ENCODE data around the gene PDK3. TPM values are rescaled to one million over a fixed set of nuclear protein-coding genes. Genes with fewer than 3 reads are reported as not detected.
A peak's percentile ranks its signal among the peaks of the same experiment; 100 is the strongest.

Gene PDK3
- total and polyA plus RNA-seq, 7 donors = 3.6 to 63.2 (median 47.6) TPM

- intact Hi-C loops (cut with DNase I) = loop anchor here (5.0 kb wide), 1 partner anchor 241 kb away; no protein-coding TSS in a partner anchor
- H3K36me3 ChIP-seq = no peaks in the 10 kb centered on the region
- no peaks in the 10 kb centered on the region for H3K9me3 ChIP-seq
- TF ChIP-seq EP300 (IDR thresholded peaks at IDR 0.05) (no peak), POLR2AphosphoS5 (IDR thresholded peaks at IDR 0.05) (no peak), CTCF (IDR thresholded peaks at IDR 0.05) (peak; percentile 34 to 45 (median 38)), POLR2A (IDR thresholded peaks at IDR 0.05) (no peak)
- H3K27ac ChIP-seq = peak overlapping the region; percentile 34 to 65 (median 60)
- no peak overlapping the region for H3K4me3 ChIP-seq
- no peaks in the 10 kb centered on the region for H3K27me3 ChIP-seq
- DNase-seq = peak; percentile 74
- WGBS, 2 donors = 69 to 74% methylated on average over 5 of the region's 5 CpGs
- peaks cover 0 to 37% (median 15%) of the 10 kb centered on the region in 4 donors for H3K4me1 ChIP-seq
Observed at GRCh38 chrX:24498181-24498580, 33.1 kb downstream of the PDK3 start.

- 33 to 36% methylated on average over 2 of the region's 2 CpGs for WGBS, 2 donors
- intact Hi-C loops (cut with DNase I) = loop anchor here (5.0 kb wide), 1 partner anchor 242 kb away; no protein-coding TSS in a partner anchor
- no peak for TF ChIP-seq EP300 (IDR thresholded peaks at IDR 0.05)
- no peak for TF ChIP-seq POLR2AphosphoS5 (IDR thresholded peaks at IDR 0.05)
- TF ChIP-seq POLR2A (IDR thresholded peaks at IDR 0.05) = no peak
- peak in 3 of 4 experiments; percentile 33 to 53 (median 44) for TF ChIP-seq CTCF (IDR thresholded peaks at IDR 0.05)
- H3K9me3 ChIP-seq = no peaks in the 10 kb centered on the region
- no peak overlapping the region for H3K4me3 ChIP-seq
- no peaks in the 10 kb centered on the region for H3K36me3 ChIP-seq
- no peaks in the 10 kb centered on the region for H3K27me3 ChIP-seq
- H3K27ac ChIP-seq = peak overlapping the region; percentile 34 to 65 (median 60)
- H3K4me1 ChIP-seq = peaks cover 0 to 30% (median 13%) of the 10 kb centered on the region in 4 donors
- DNase-seq = no peak
Observed at GRCh38 chrX:24498975-24499374, 33.9 kb downstream of the PDK3 start.

GRCh38 chrX:24506082-24506481 is 41.0 kb downstream of the PDK3 start:
- 80 to 89% methylated on average over 1 of the region's 1 CpG for WGBS, 2 donors
- Histone ChIP-seq H3K4me3 (no peak overlapping the region), H3K27ac (no peak overlapping the region), H3K4me1 (no peaks in the 10 kb centered on the region), H3K9me3 (no peaks in the 10 kb centered on the region), H3K36me3 (peaks cover 0 to 18% (median 0%) of the 10 kb centered on the region in 4 donors), H3K27me3 (no peaks in the 10 kb centered on the region)
- intact Hi-C loops (cut with DNase I) = no loop called here
- no peak for DNase-seq
- TF ChIP-seq POLR2AphosphoS5 (IDR thresholded peaks at IDR 0.05) (no peak), EP300 (IDR thresholded peaks at IDR 0.05) (no peak), POLR2A (IDR thresholded peaks at IDR 0.05) (no peak), CTCF (IDR thresholded peaks at IDR 0.05) (no peak)

GRCh38 chrX:24508375-24508774 is 43.3 kb downstream of the PDK3 start:
- no peaks in the 10 kb centered on the region for H3K4me1 ChIP-seq
- 93 to 95% methylated on average over 8 of the region's 8 CpGs for WGBS, 2 donors
- TF ChIP-seq CTCF (IDR thresholded peaks at IDR 0.05) (no peak), EP300 (IDR thresholded peaks at IDR 0.05) (no peak), POLR2AphosphoS5 (IDR thresholded peaks at IDR 0.05) (no peak), POLR2A (IDR thresholded peaks at IDR 0.05) (no peak)
- H3K4me3 ChIP-seq = no peak overlapping the region
- no peak for DNase-seq
- no peak overlapping the region for H3K27ac ChIP-seq
- intact Hi-C loops (cut with DNase I) = no loop called here
- no peaks in the 10 kb centered on the region for H3K9me3 ChIP-seq
- H3K36me3 ChIP-seq = peaks cover 0 to 18% (median 0%) of the 10 kb centered on the region in 4 donors
- H3K27me3 ChIP-seq = no peaks in the 10 kb centered on the region

- no peak for DNase-seq
- Histone ChIP-seq H3K27me3 (no peaks in the 10 kb centered on the region), H3K4me1 (no peaks in the 10 kb centered on the region), H3K36me3 (no peaks in the 10 kb centered on the region), H3K27ac (no peak overlapping the region), H3K9me3 (no peaks in the 10 kb centered on the region), H3K4me3 (no peak overlapping the region)
- 72 to 78% methylated on average over 5 of the region's 5 CpGs for WGBS, 2 donors
- intact Hi-C loops (cut with DNase I) = no loop called here
- TF ChIP-seq EP300 (IDR thresholded peaks at IDR 0.05) (no peak), POLR2A (IDR thresholded peaks at IDR 0.05) (no peak), POLR2AphosphoS5 (IDR thresholded peaks at IDR 0.05) (no peak), CTCF (IDR thresholded peaks at IDR 0.05) (no peak)
Observed at GRCh38 chrX:24513416-24513815, 48.3 kb downstream of the PDK3 start.

All from sigmoid colon (tissue), 7 donors.